ENCODE measurements around the gene TMEM59L. TPM values are rescaled to one million over a fixed set of nuclear protein-coding genes. Genes with fewer than 3 reads are reported as not detected.

TMEM59L gene
- total RNA-seq, 4 donors from 2014 or later, result 3.1 to 12.6 (median 4.2) TPM; not detected in 1

DNA sequence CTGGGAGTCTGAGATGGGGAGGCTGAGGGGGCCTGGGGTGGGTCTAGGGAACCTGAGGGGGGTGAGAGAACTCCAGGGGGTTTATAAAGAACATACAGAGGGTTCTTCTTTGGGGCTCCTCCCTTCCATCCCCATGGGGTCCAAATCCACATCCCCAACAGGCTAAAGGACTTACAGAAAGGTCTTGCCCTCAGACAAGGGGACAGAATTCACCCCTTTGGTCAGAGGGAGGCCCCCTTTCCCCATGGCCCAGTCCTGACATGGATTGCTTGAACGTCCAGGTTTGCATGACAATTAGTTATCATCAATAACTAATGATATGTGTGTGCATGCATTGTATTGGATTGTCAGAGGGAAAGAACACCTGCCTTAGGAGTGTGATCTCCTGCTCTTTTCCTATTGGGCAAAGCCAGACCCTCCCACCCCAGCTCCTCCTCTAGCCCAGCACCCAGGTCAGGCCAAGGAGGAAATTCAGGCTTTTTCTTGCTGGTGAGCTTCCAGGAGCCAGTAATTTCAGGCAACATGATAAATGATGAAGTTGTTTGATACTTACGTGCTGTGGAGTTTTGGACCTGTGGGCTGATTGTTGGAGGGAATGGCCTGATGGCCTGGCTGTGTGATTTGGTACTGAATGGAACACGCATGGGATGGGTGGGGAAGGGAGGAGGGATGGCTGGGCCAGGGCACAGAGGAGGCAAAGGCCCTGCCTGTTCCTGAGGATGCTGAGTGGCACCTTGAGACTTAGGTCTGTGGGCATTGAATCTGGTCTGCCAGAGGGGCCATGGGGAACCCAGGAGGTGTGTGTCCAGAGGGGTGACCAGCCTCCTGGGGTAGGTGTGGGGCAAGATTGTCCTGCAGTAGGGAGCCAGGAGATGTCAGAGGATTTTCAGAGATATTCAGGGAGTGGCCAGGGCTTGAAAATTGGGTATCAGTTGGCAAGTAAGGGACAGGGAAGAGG lies 25.3 kb downstream of the TMEM59L start:
- Histone ChIP-seq H3K27me3 (no peaks in the 10 kb centered on the region), H3K27ac (peak overlapping the region; percentile 89 to 98 (median 96)), H3K9me3 (no peaks in the 10 kb centered on the region), H3K36me3 (no peaks in the 10 kb centered on the region), H3K4me3 (peak overlapping the region; percentile 80 to 94 (median 92)), H3K4me1 (peaks cover 0 to 37% (median 15%) of the 10 kb centered on the region in 4 donors)
- 28 to 41% methylated on average over 3 of the region's 3 CpGs for WGBS, 2 donors
- no peak for DNase-seq (ENCODE audit: low spot score in 2 of 2)
- no peak for TF ChIP-seq EP300 (IDR thresholded peaks at IDR 0.05)
- TF ChIP-seq, protein P1, sequence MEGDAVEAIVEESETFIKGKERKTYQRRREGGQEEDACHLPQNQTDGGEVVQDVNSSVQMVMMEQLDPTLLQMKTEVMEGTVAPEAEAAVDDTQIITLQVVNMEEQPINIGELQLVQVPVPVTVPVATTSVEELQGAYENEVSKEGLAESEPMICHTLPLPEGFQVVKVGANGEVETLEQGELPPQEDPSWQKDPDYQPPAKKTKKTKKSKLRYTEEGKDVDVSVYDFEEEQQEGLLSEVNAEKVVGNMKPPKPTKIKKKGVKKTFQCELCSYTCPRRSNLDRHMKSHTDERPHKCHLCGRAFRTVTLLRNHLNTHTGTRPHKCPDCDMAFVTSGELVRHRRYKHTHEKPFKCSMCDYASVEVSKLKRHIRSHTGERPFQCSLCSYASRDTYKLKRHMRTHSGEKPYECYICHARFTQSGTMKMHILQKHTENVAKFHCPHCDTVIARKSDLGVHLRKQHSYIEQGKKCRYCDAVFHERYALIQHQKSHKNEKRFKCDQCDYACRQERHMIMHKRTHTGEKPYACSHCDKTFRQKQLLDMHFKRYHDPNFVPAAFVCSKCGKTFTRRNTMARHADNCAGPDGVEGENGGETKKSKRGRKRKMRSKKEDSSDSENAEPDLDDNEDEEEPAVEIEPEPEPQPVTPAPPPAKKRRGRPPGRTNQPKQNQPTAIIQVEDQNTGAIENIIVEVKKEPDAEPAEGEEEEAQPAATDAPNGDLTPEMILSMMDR (IDR thresholded peaks at IDR 0.05), result no peak
- no peak for TF ChIP-seq POLR2A (IDR thresholded peaks at IDR 0.05)

- DNase-seq (ENCODE audit: low spot score in 2 of 2), result no peak
- no peaks in the 10 kb centered on the region for H3K27me3 ChIP-seq
- peak overlapping the region in 1 of 4 donors; percentile 43 for H3K27ac ChIP-seq
- H3K36me3 ChIP-seq, result no peaks in the 10 kb centered on the region
- H3K4me3 ChIP-seq, result no peak overlapping the region
- 54 to 59% methylated on average over 8 of the region's 8 CpGs for WGBS, 2 donors
- TF ChIP-seq POLR2A (IDR thresholded peaks at IDR 0.05), result no peak
- no peak for TF ChIP-seq EP300 (IDR thresholded peaks at IDR 0.05)
- TF ChIP-seq, protein P1 (IDR thresholded peaks at IDR 0.05), result no peak
- peaks cover 0 to 49% (median 16%) of the 10 kb centered on the region in 4 donors for H3K4me1 ChIP-seq
- no peaks in the 10 kb centered on the region for H3K9me3 ChIP-seq
Observed at GRCh38 chr19:18639706-18640243, 27.1 kb downstream of the TMEM59L start.

- TF ChIP-seq, protein P1 (IDR thresholded peaks at IDR 0.05), result peak in 1 of 5 experiments; percentile 14
- TF ChIP-seq POLR2A (IDR thresholded peaks at IDR 0.05) (no peak), EP300 (IDR thresholded peaks at IDR 0.05) (peak in 1 of 2 donors; percentile 28)
- peak in 1 of 2 donors; percentile 36 for DNase-seq (ENCODE audit: low spot score in 2 of 2)
- H3K4me3 ChIP-seq, result peak overlapping the region in 2 of 4 donors; percentile 10 to 32
- H3K4me1 ChIP-seq, result peaks cover 0 to 63% (median 30%) of the 10 kb centered on the region in 4 donors
- no peaks in the 10 kb centered on the region for H3K36me3 ChIP-seq
- peak overlapping the region; percentile 28 to 95 (median 80) for H3K27ac ChIP-seq
- H3K27me3 ChIP-seq, result no peaks in the 10 kb centered on the region
- H3K9me3 ChIP-seq, result no peaks in the 10 kb centered on the region
- 19 to 23% methylated on average over 15 of the region's 15 CpGs for WGBS, 2 donors
Observed at GRCh38 chr19:18644196-18645034, 31.7 kb downstream of the TMEM59L start.

DNA sequence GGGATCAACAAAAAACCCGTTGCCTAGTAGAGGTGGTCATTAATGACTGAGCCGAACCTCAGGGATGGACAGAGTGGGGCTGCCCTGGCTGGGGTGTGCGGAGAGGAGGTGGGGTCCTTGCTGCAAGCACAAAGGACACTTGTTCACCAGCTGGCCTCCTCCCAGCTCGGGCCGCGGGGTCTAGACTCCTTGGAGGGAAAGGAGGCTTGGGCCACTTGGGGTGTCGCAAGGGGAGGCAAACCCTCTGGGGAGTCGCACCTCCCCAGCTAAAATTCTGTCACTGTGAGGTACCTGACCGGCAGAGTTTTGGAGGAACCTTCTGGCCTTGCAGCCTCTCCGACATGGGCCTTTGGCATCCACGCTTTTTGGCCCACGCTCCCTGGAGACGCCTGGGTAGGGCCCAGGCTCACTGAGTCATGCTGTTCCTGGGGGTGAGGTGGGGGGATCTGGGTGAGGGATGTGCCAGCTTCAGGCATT lies 32.4 kb downstream of the TMEM59L start:
- H3K9me3 ChIP-seq, result no peaks in the 10 kb centered on the region
- TF ChIP-seq, protein P1 (IDR thresholded peaks at IDR 0.05), result no peak
- no peak for TF ChIP-seq POLR2A (IDR thresholded peaks at IDR 0.05)
- TF ChIP-seq EP300 (IDR thresholded peaks at IDR 0.05), result peak in 1 of 2 donors; percentile 39
- H3K4me1 ChIP-seq, result peaks cover 0 to 65% (median 37%) of the 10 kb centered on the region in 4 donors
- no peak for DNase-seq (ENCODE audit: low spot score in 2 of 2)
- 24 to 32% methylated on average over 13 of the region's 13 CpGs for WGBS, 2 donors
- H3K4me3 ChIP-seq, result peak overlapping the region in 1 of 4 donors; percentile 32
- no peaks in the 10 kb centered on the region for H3K36me3 ChIP-seq
- no peaks in the 10 kb centered on the region for H3K27me3 ChIP-seq
- H3K27ac ChIP-seq, result peak overlapping the region; percentile 28 to 95 (median 80)

All from tibial nerve (tissue), 4 donors.